DMS 273 (cell line): ENCODE data around the gene CKMT2.

Experiments
- DNase-seq: peaks from one replicate; lab custom pipeline; 2025; ENCODE audit not compliant: unreplicated experiment; lab: John Stamatoyannopoulos, UW

CKMT2 gene

DNA sequence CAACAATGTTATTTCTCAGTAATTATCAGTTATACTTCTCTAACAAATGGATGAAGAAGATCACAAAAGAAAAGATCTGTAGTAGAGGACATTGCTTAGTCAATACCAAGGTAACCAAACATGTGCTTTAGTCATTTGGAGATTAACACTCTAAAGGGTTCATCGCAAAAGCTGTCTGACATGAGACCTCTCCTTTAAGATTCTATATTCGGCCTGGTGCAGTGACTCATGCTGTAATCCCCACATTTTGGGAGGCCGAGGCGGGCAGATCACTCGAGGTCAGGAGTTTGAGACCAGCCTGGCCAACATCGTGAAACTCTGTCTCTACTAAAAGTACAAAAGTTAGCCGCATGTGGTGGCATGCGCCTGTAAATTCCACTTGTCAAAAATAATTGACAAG, 18.3 kb upstream of the CKMT2 start:
- no peak for DNase-seq

GRCh38 chr5:81216152-81216551, 17.0 kb upstream of the CKMT2 start:
- DNase-seq = no peak

- DNase-seq = no peak
Observed at GRCh38 chr5:81219389-81219788, 13.7 kb upstream of the CKMT2 start.

DNA sequence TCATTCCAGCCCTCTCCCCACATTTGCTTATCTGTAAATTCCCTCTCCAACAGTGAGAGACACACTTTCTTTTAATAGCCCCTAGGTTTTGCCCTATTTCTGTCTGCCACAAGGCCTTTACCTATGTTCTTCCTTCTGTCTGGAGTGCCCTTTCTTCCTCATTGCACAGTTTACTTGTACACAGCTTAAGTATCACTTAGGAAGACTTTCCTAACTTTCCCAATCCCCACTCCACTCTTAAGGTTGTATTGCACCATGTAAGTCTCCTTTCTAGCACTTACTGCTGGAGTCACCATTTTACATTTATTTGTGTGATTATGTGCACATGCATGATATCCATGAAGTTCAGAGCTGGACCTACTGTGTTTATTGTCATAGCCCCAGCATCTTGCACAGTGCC, 10.8 kb upstream of the CKMT2 start:
- DNase-seq = no peak

- DNase-seq = no peak
Observed at GRCh38 chr5:81225463-81225862, 7.7 kb upstream of the CKMT2 start.

GRCh38 chr5:81226286-81226685, 6.8 kb upstream of the CKMT2 start:
- no peak for DNase-seq

DNA sequence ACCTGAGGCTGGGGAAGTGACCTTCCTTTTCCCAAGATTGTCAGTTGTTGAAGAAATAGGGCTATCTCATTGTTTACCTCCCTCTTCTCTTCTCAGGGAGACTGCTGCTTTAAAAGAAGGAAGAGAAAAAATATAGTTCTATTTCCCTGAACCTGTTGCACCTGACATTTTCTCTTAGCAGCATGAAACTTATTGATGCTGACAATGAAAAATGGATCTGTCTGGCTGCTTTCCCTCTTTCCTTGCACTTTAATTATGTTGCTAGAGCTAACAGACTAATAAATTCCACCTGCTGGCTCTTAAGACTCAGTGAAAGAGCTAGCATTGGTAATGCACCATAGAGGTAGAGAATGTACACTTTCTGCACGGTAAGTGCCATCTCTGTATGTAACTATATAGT, 6.2 kb upstream of the CKMT2 start:
- DNase-seq = no peak

GRCh38 chr5:81228084-81228483, 5.0 kb upstream of the CKMT2 start:
- no peak for DNase-seq

GRCh38 chr5:81230416-81230815, 2.7 kb upstream of the CKMT2 start:
- DNase-seq = no peak

GRCh38 chr5:81232464-81233079, 550 bp upstream of the CKMT2 start:
- no peak for DNase-seq

DNA sequence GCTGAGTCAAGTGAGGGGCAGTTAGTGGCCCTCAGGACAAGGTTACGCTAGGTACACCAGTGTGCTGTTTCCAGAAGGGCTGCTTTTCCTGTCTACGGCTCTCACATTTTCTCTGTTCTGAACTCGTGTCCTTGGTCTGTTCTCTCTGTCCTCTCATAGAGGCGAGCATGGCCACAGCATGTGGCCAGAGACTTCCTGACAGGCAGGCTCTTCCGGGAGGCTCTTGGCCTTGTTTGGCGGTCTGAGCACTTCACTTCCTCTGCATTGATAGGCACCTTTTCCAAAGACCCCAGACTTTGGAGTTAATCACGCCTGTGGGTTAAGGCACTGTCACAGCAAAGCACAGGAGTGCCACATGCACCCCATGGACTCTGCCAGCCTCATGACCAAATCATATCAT, 1.2 kb downstream of the CKMT2 start:
- DNase-seq = no peak

DNA sequence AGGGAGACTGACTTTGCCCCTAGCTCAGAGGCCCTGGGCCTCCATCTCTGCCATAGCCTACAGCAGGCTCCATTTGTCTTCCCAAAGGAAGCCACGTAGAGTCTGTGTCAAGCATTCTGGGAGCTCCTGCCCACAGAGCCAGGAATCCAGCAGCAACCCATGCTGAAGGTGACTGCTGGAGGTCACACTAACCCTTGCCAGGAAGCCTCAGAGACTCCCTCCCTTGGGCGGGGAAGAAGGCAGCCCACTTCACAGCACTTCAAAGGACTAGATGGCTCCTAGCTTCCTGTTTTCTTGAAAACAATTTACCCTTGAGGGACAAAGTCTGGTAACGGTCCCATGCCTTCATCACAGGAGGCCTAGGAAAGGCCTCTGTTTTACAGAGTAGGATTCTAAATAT, 1.7 kb downstream of the CKMT2 start:
- no peak for DNase-seq

GRCh38 chr5:81235287-81236072, 2.4 kb downstream of the CKMT2 start:
- no peak for DNase-seq

DNA sequence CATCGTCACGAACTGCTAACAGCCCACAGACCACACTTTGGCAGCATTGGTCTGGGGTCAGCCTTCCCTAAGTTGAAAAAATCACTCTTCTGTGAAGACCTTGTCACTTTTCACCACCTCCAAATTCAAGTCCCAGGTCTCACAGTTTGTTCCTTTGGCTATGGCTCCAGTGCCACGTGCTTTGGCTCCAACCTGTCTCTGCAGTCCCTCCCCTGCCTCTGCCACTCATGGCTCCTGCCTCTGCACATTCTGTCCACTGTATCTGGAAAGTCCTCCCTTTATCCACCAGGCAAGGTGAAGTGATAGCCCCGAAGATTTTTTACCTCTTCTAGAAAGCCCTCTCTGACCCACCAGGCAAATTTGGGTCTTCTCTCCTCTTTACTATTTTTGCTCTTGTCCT, 5.3 kb downstream of the CKMT2 start:
- no peak for DNase-seq

DNA sequence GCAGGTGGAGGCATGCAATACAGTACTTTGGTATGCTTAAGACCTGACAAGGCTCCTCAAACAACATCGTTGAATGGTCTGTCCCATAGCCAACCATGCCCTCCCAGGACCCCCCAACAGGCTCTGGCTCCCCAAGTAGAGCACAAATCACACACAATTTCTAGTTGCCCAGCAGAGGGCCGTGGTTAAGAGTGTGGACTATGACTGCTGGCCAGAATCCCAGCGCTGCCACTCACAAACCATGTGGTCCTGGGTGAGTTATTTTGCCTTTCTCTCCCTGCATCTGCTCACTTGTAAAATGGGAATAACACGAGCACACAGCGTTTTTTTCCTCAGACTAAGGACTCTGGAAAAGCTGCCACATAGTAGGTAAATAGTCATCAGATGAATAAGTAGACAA, 6.5 kb downstream of the CKMT2 start:
- no peak for DNase-seq

DNA sequence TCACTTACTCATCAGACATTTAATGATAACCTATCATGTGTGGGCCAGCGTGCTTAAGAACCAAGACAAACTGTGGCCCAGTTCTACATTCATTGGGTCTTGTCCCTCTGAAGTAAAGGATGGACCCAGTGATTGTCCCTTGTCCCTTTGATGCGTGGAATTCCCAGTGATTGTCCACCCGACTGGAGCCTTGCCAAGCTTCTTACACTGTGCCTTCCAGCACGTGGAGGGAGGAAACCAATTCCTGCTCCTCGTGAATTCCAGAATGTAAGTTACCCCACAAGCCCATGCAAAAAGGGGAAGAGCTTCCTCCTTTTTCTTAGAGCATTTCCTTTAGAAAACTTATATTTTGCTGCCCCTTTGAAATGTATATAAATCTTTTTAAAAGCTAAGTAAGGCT, 7.9 kb downstream of the CKMT2 start:
- no peak for DNase-seq

- DNase-seq = no peak
Observed at GRCh38 chr5:81241961-81242648, 9.0 kb downstream of the CKMT2 start.

- no peak for DNase-seq
Observed at GRCh38 chr5:81242906-81243436, 9.8 kb downstream of the CKMT2 start.

DNA sequence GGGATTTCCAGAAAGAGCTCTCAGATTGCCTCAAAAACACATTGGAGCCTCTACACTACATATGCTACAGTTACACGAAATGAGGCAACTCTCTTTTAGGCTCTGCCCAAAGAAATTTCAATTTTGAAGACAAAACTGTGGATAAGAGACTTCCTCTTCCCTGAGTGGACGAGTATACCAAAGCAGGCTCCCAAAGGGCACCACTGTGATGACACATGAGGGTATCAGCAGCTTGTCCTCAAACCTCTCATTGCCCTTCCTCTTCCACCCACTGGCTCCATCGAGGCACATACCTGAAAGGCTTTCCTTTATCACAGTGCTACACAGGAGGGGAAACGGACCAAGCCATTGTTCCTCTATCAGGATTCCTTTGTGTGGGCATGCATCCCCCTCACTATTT, 11.3 kb downstream of the CKMT2 start:
- DNase-seq = no peak

GRCh38 chr5:81245871-81246235, 12.7 kb downstream of the CKMT2 start:
- no peak for DNase-seq

GRCh38 chr5:81246697-81247096, 13.6 kb downstream of the CKMT2 start:
- DNase-seq = no peak

- no peak for DNase-seq
Observed at GRCh38 chr5:81247441-81247972, 14.4 kb downstream of the CKMT2 start.
